HEK293T (cell line): Measurements from ENCODE around the gene TENM3.

Experiments
- BHLHE40 ChIP-seq: fragments of 450-650 bp; IDR thresholded peaks from 2 replicates; pipeline ENCODE4 v1.6.1; 2016; ENCODE audit warnings: mild to moderate bottlenecking, moderate library complexity, borderline replicate concordance
- FOXA1 ChIP-seq: fragments of 450-650 bp; IDR thresholded peaks from 2 replicates; pipeline ENCODE4 v1.6.1; 2016; ENCODE audit warnings: mild to moderate bottlenecking
- FOXM1 ChIP-seq: fragments of 450-650 bp; IDR thresholded peaks from 2 replicates; pipeline ENCODE4 v1.6.1; 2017; ENCODE audit warnings: mild to moderate bottlenecking, borderline replicate concordance
- HDGF ChIP-seq: fragments of 450-650 bp; IDR thresholded peaks from 2 replicates; pipeline ENCODE4 v1.6.1; 2017; ENCODE audit warnings: antibody characterized with exemption, borderline replicate concordance
- L3MBTL2 ChIP-seq: fragments of 450-650 bp; conservative IDR thresholded peaks from 2 replicates; pipeline ENCODE4 v1.6.1; 2016; ENCODE audit warnings: mild to moderate bottlenecking
- LEF1 ChIP-seq: fragments of 450-650 bp; IDR thresholded peaks from 2 replicates; pipeline ENCODE4 v1.6.1; 2017; ENCODE audit warnings: mild to moderate bottlenecking, borderline replicate concordance
- NFRKB ChIP-seq: fragments of 450-650 bp; IDR thresholded peaks from 2 replicates; pipeline ENCODE4 v1.6.1; 2016; ENCODE audit warnings: mild to moderate bottlenecking, moderate library complexity
- PKNOX1 ChIP-seq: fragments of 450-650 bp; IDR thresholded peaks from 2 replicates; pipeline ENCODE4 v1.6.1; 2016
- SUZ12 ChIP-seq: fragments of 450-650 bp; IDR thresholded peaks from 2 replicates; pipeline ENCODE4 v1.6.1; 2016; ENCODE audit warnings: mild to moderate bottlenecking
- TARDBP ChIP-seq: fragments of 450-650 bp; IDR thresholded peaks from 2 replicates; pipeline ENCODE4 v1.6.1; 2016
- ZNF384 ChIP-seq: fragments of 450-650 bp; IDR thresholded peaks from 2 replicates; pipeline ENCODE4 v1.6.1; 2016

GRCh38 chr4:182478475-182478874, 235.3 kb downstream of the TENM3 start:
- TF ChIP-seq SUZ12 = no peak
- TF ChIP-seq HDGF = no peak
- TF ChIP-seq PKNOX1 = no peak
- TF ChIP-seq FOXM1 = no peak
- TF ChIP-seq BHLHE40 = no peak
- no peak for TF ChIP-seq LEF1
- TF ChIP-seq FOXA1 = no peak
- no peak for TF ChIP-seq NFRKB
- TF ChIP-seq ZNF384 = no peak
- TF ChIP-seq L3MBTL2 = no peak
- TF ChIP-seq TARDBP = no peak
